Keratinocyte (primary cell): Measurements from ENCODE around the gene GPX3. TPM values are rescaled to one million over a fixed set of nuclear protein-coding genes. Genes with fewer than 3 reads are reported as not detected.

ENCODE experiments used
- DNase-seq: peaks from one replicate; pipeline ENCODE4 v3.0.0-alpha.2; 2011; ENCODE audit warnings: low read depth, missing footprints, low spot score
- FAIRE-seq: peaks from 2 replicates; lab custom pipeline; 2011; peaks lifted over from hg19 to GRCh38; lab: Jason Lieb, UNC
- H2AFZ ChIP-seq: 2 replicates; pipeline ENCODE4 v1.6.0; 2012; ENCODE audit warnings: low read length, control low read depth, inconsistent platforms; ENCODE audit not compliant: control insufficient read depth
- H3K27ac ChIP-seq: 2 replicates; pipeline ENCODE4 v1.5.1; 2011; ENCODE audit warnings: low read length; ENCODE audit not compliant: control insufficient read depth, insufficient read depth
- H3K27me3 ChIP-seq: 3 replicates; pipeline ENCODE4 v1.6.0; 2011; ENCODE audit warnings: low read length; ENCODE audit not compliant: control insufficient read depth, insufficient read depth; ENCODE audit errors: extremely low read depth
- H3K36me3 ChIP-seq, 2 experiments: 2 replicates in 1 of 2; 3 replicates in 1 of 2; pipeline ENCODE4 v1.5.1; 2011; ENCODE audit warnings: low read length in 2 of 2, mild to moderate bottlenecking in 1 of 2; ENCODE audit not compliant: control insufficient read depth in 2 of 2, insufficient read depth in 2 of 2; ENCODE audit errors: extremely low read depth in 1 of 2
- H3K4me1 ChIP-seq: 3 replicates; pipeline ENCODE4 v1.5.1; 2011; ENCODE audit warnings: low read length; ENCODE audit not compliant: control insufficient read depth, insufficient read depth; ENCODE audit errors: extremely low read depth
- H3K4me2 ChIP-seq: 3 replicates; pipeline ENCODE4 v1.6.0; 2011; ENCODE audit warnings: low read depth, low read length; ENCODE audit not compliant: control insufficient read depth, insufficient read depth; ENCODE audit errors: extremely low read depth
- H3K4me3 ChIP-seq, 3 experiments: fragments of 200-600 bp in 1 of 3; sonication (generic) in 1 of 3; 2 replicates in 2 of 3; 3 replicates in 1 of 3; pipeline ENCODE4 v1.5.1; 2011 to 2016; ENCODE audit warnings: low read length in 3 of 3, mild to moderate bottlenecking in 3 of 3, control low read depth in 2 of 3, inconsistent platforms in 1 of 3, low read depth in 1 of 3, mixed read lengths in 1 of 3, mixed run types in 1 of 3, moderate library complexity in 1 of 3; ENCODE audit not compliant: control insufficient read depth in 2 of 3, insufficient read depth in 2 of 3; ENCODE audit errors: extremely low read depth in 1 of 3
- H3K79me2 ChIP-seq: 2 replicates; pipeline ENCODE4 v1.6.0; 2012; ENCODE audit warnings: low read length; ENCODE audit not compliant: control insufficient read depth, insufficient read depth
- H3K9ac ChIP-seq: 3 replicates; pipeline ENCODE4 v1.6.0; 2011; ENCODE audit warnings: low read length; ENCODE audit not compliant: control insufficient read depth, insufficient read depth; ENCODE audit errors: extremely low read depth
- H3K9me1 ChIP-seq: 3 replicates; pipeline ENCODE4 v1.6.0; 2011; ENCODE audit warnings: low read length; ENCODE audit not compliant: control insufficient read depth, insufficient read depth; ENCODE audit errors: extremely low read depth
- H3K9me3 ChIP-seq: 2 replicates; pipeline ENCODE4 v1.5.1; 2012; ENCODE audit warnings: low read depth, low read length; ENCODE audit not compliant: control insufficient read depth
- H4K20me1 ChIP-seq: 3 replicates; pipeline ENCODE4 v1.6.0; 2011; ENCODE audit warnings: low read length; ENCODE audit not compliant: control insufficient read depth, insufficient read depth; ENCODE audit errors: extremely low read depth
- EZH2 ChIP-seq: IDR thresholded peaks from one replicate; pipeline ENCODE4 v1.6.1; 2012; ENCODE audit warnings: inconsistent platforms, mild to moderate bottlenecking, low read length, moderate library complexity
- dilution Hi-C: fragments of 300-500 bp; cut with MboI; formaldehyde crosslinking; loops from one replicate; pipeline ENCODE4 v1.7.0; 2020; ENCODE audit warnings: low sequenced_read_pairs; ENCODE audit not compliant: extremely low pct_ligation_motif_present
- polyA minus RNA-seq, 3 experiments: library from RNA; depleted of rRNA, polyadenylated mRNA; stranded (reverse); fragments of >200 nt; gene quantifications; 1 replicate in 1 of 3; 2 replicates in 1 of 3; 3 replicates in 1 of 3; pipeline ENCODE4 v1.2.3, GENCODE V29; 2011
- polyA plus RNA-seq, 5 experiments: library from polyadenylated mRNA; depleted of rRNA in 3 of 5; stranded (reverse) in 3 of 5; stranded (forward) in 1 of 5; unstranded in 1 of 5; fragments of >200 nt; gene quantifications; 1 replicate in 1 of 5; 2 replicates in 3 of 5; 3 replicates in 1 of 5; pipeline versions ENCODE4 v1.2.1 to v1.2.3, GENCODE V29; 2011 to 2012; ENCODE audit warnings: missing spikeins in 2 of 5, low read depth in 1 of 5, low replicate concordance in 1 of 5
- TF ChIP-seq, protein P1 (sequence below), 3 experiments: IDR thresholded peaks in 1 of 3; conservative IDR thresholded peaks in 1 of 3; optimal IDR thresholded peaks in 1 of 3; 2 replicates in 2 of 3; 3 replicates in 1 of 3; pipeline versions ENCODE3 to v1.5.1; 2011; ENCODE audit warnings: low read length in 3 of 3, mild to moderate bottlenecking in 3 of 3, moderate library complexity in 2 of 3, control low read depth in 1 of 3, inconsistent platforms in 1 of 3; ENCODE audit not compliant: insufficient read depth in 2 of 3; ENCODE audit errors: extremely low read depth in 1 of 3

The GPX3 gene, protein sequence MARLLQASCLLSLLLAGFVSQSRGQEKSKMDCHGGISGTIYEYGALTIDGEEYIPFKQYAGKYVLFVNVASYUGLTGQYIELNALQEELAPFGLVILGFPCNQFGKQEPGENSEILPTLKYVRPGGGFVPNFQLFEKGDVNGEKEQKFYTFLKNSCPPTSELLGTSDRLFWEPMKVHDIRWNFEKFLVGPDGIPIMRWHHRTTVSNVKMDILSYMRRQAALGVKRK
- 116 to 139 TPM (median 120 TPM) in 3 replicates for polyA plus RNA-seq
- polyA plus RNA-seq (2011; ENCODE audit: low read depth) = 13.2 TPM
- 136 and 153 TPM in 2 replicates for polyA plus RNA-seq (2011; cell fraction: cytosol; rRNA removed)
- 50.9 and 59.3 TPM in 2 replicates for polyA plus RNA-seq (2011; cell fraction: nucleus; rRNA removed)
- 55.1 and 80.1 TPM in 2 replicates for polyA plus RNA-seq (2012; ENCODE audit: low replicate concordance)
- polyA minus RNA-seq = 81.1 to 249 TPM (median 142 TPM) in 3 replicates
- 69.8 TPM for polyA minus RNA-seq (2011; cell fraction: cytosol; rRNA and poly(A)+ RNA removed)
- 22.4 and 33.4 TPM in 2 replicates for polyA minus RNA-seq (2011; cell fraction: nucleus; rRNA and poly(A)+ RNA removed)

DNA sequence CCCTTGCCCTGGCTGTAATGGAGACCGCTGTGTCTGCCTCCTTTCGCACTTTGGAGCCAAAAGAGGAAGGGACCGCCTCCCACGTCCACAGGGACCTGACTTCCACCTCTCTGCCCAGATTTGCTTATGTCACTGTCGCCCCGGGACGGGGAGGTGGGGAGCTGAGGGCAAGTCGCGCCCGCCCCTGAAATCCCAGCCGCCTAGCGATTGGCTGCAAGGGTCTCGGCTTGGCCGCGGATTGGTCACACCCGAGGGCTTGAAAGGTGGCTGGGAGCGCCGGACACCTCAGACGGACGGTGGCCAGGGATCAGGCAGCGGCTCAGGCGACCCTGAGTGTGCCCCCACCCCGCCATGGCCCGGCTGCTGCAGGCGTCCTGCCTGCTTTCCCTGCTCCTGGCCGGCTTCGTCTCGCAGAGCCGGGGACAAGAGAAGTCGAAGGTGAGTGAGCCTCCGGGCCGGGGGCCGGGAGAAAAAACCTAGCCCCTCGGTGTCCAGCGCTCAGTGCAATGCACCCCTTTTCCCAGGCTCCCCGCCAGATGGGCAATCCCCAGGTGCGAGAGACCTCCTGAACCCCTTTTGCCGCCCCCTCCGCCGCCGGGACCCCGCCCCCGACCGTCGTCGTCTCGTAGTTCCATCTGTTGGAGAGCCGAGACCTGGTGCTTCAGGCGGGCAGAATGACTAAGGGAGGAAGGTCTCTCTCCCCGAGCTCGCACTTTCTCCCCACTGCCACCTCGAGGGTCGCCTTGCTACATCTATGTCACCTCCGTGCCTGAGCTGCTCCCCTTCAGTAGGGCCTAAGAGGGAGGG, at the start of gene GPX3:
Gene GPX3 (plus strand): TSS at position 288 of the 807 bp plus-strand sequence. CDS start 64 bp downstream, at position 352.
- no peaks in the 10 kb centered on the region for H3K79me2 ChIP-seq
- DNase-seq (no peak), FAIRE-seq (no peak)
- no peak within 1 kb of the TSS for H3K27ac ChIP-seq
- peaks cover 39% of the 10 kb centered on the region for H3K4me1 ChIP-seq
- H2AFZ ChIP-seq = peak within 1 kb of the TSS; percentile 18
- no peaks in the 10 kb centered on the region for H3K27me3 ChIP-seq
- H3K9ac ChIP-seq = peak within 1 kb of the TSS; percentile 38
- H4K20me1 ChIP-seq = no peaks in the 10 kb centered on the region
- H3K4me3 ChIP-seq = peak within 1 kb of the TSS in 2 of 3 experiments; percentile 20 to 34
- peak within 1 kb of the TSS; percentile 73 for H3K4me2 ChIP-seq
- TF ChIP-seq EZH2 = no peak
- TF ChIP-seq, protein P1, sequence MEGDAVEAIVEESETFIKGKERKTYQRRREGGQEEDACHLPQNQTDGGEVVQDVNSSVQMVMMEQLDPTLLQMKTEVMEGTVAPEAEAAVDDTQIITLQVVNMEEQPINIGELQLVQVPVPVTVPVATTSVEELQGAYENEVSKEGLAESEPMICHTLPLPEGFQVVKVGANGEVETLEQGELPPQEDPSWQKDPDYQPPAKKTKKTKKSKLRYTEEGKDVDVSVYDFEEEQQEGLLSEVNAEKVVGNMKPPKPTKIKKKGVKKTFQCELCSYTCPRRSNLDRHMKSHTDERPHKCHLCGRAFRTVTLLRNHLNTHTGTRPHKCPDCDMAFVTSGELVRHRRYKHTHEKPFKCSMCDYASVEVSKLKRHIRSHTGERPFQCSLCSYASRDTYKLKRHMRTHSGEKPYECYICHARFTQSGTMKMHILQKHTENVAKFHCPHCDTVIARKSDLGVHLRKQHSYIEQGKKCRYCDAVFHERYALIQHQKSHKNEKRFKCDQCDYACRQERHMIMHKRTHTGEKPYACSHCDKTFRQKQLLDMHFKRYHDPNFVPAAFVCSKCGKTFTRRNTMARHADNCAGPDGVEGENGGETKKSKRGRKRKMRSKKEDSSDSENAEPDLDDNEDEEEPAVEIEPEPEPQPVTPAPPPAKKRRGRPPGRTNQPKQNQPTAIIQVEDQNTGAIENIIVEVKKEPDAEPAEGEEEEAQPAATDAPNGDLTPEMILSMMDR (optimal IDR thresholded peaks at IDR 0.05 in 1 of 3, IDR thresholded peaks at IDR 0.05 in 1 of 3, conservative IDR thresholded peaks at IDR 0.05 in 1 of 3; ENCODE audit: extremely low read depth in 1 of 3, insufficient read depth in 2 of 3, low read length in 3 of 3) = no peak
- H3K9me1 ChIP-seq = no peaks in the 10 kb centered on the region
- dilution Hi-C loops = no loop called here
- H3K9me3 ChIP-seq = no peaks in the 10 kb centered on the region
- peaks cover 0 to 2% of the 10 kb centered on the region in 2 experiments for H3K36me3 ChIP-seq

DNA sequence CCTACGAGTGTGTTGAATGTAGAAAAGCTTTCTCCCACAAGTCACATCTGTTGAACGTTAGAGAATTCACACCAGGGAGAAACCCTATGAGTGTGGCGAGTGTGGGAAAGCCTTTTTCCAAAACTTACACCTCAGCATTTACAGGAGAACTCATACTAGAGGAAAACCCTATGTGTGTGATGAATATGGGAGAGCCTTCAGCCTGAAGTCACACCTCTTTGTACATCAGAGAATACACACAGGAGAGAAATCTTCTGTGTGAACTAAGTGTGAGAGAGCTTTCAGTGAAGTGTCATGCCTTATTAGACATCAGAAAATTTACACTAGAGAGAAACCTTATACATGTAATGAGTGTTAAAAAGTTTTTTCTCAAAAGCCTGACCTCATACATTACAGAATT, 41.8 kb upstream of the GPX3 start:
- Histone ChIP-seq H3K9me3 (peaks cover 3% of the 10 kb centered on the region), H3K36me3 (no peaks in the 10 kb centered on the region), H3K27me3 (no peaks in the 10 kb centered on the region), H3K4me1 (no peaks in the 10 kb centered on the region), H3K4me2 (no peak overlapping the region), H4K20me1 (no peaks in the 10 kb centered on the region), H3K27ac (no peak overlapping the region), H3K9me1 (no peaks in the 10 kb centered on the region), H3K79me2 (no peaks in the 10 kb centered on the region), H3K4me3 (no peak overlapping the region), H2AFZ (no peak overlapping the region), H3K9ac (no peak overlapping the region)
- no peak for DNase-seq
- no peak for FAIRE-seq
- dilution Hi-C loops = no loop called here
- TF ChIP-seq, protein P1 (optimal IDR thresholded peaks at IDR 0.05 in 1 of 3, IDR thresholded peaks at IDR 0.05 in 1 of 3, conservative IDR thresholded peaks at IDR 0.05 in 1 of 3; ENCODE audit: extremely low read depth in 1 of 3, insufficient read depth in 2 of 3, low read length in 3 of 3) = no peak
- TF ChIP-seq EZH2 = no peak
